HFF-Myc (cell line): ENCODE measurements around the gene FNDC3B.

Experiments used
- DNase-seq: peaks from one replicate; pipeline ENCODE4 v3.0.0-alpha.2; 2011; ENCODE audit warnings: low read depth; ENCODE audit errors: extremely low read depth
- H3K4me3 ChIP-seq: replicated peaks from 2 replicates; pipeline ENCODE4 v1.5.1; 2011; ENCODE audit warnings: low read depth, mild to moderate bottlenecking, control low read depth, low read length
- TF ChIP-seq, protein P1 (sequence below): IDR thresholded peaks from 2 replicates; pipeline ENCODE4 v1.5.1; 2012; ENCODE audit warnings: mild to moderate bottlenecking, low read depth, low read length, control low read depth; ENCODE audit errors: missing control alignments

FNDC3B gene

GRCh38 chr3:172402892-172403643, 363.7 kb downstream of the FNDC3B start:
- DNase-seq, result no peak
- H3K4me3 ChIP-seq, result no peak overlapping the region
- TF ChIP-seq, protein P1, sequence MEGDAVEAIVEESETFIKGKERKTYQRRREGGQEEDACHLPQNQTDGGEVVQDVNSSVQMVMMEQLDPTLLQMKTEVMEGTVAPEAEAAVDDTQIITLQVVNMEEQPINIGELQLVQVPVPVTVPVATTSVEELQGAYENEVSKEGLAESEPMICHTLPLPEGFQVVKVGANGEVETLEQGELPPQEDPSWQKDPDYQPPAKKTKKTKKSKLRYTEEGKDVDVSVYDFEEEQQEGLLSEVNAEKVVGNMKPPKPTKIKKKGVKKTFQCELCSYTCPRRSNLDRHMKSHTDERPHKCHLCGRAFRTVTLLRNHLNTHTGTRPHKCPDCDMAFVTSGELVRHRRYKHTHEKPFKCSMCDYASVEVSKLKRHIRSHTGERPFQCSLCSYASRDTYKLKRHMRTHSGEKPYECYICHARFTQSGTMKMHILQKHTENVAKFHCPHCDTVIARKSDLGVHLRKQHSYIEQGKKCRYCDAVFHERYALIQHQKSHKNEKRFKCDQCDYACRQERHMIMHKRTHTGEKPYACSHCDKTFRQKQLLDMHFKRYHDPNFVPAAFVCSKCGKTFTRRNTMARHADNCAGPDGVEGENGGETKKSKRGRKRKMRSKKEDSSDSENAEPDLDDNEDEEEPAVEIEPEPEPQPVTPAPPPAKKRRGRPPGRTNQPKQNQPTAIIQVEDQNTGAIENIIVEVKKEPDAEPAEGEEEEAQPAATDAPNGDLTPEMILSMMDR, result no peak

GRCh38 chr3:172404237-172404962, 365.0 kb downstream of the FNDC3B start:
- H3K4me3 ChIP-seq, result no peak overlapping the region
- TF ChIP-seq, protein P1, result no peak
- DNase-seq, result no peak

DNA sequence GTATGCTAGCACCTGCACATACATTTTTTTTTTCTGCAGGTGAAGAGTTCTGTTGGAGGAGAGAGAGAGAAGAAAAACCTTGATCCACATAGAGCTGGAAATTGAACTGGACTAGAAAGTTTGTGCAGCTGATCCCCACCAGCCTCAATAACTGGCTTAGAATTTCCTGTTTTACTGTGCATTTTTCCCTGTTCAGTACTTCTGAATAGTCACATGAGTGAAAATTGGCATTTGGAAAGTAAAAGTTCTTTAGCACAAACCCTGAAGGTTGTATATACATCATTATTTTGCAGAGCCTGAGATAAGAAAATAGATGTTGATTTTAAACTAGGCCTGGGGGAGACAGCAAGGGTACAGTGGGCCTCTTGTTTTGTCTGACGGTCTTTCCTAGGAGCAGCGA, 366.5 kb downstream of the FNDC3B start:
- DNase-seq, result no peak
- TF ChIP-seq, protein P1, result no peak
- no peak overlapping the region for H3K4me3 ChIP-seq

GRCh38 chr3:172407872-172408271, 368.5 kb downstream of the FNDC3B start:
- no peak overlapping the region for H3K4me3 ChIP-seq
- DNase-seq, result no peak
- TF ChIP-seq, protein P1, result no peak

- H3K4me3 ChIP-seq, result no peak overlapping the region
- TF ChIP-seq, protein P1, result no peak
- DNase-seq, result no peak
Observed at GRCh38 chr3:172410702-172411477, 371.5 kb downstream of the FNDC3B start.

GRCh38 chr3:172411478-172411947, 372.1 kb downstream of the FNDC3B start:
- no peak overlapping the region for H3K4me3 ChIP-seq
- TF ChIP-seq, protein P1, result no peak
- no peak for DNase-seq
